BLaER1 treated with 17β-estradiol and CSF1 and Interleukin-3, amounts not matched to agents 10 nM and 100 nM (cell line): Measurements from ENCODE around the gene SYT7.
A peak's percentile ranks its signal among the peaks of the same experiment; 100 is the strongest.

Source experiments
- H3K27ac ChIP-seq, 11 experiments: shearing (Covaris generic); formaldehyde crosslinking; 2 replicates each; pipeline ENCODE4 v1.8.1; 2022
- H3K27me3 ChIP-seq, 11 experiments: shearing (Covaris generic); formaldehyde crosslinking; 2 replicates each; pipeline ENCODE4 v1.8.1; 2022
- H3K36me3 ChIP-seq, 11 experiments: shearing (Covaris generic); formaldehyde crosslinking; 2 replicates each; pipeline ENCODE4 v1.8.1; 2022
- H3K4me1 ChIP-seq, 10 experiments: shearing (Covaris generic); formaldehyde crosslinking; 2 replicates each; pipeline ENCODE4 v1.8.1; 2022
- H3K4me2 ChIP-seq, 11 experiments: shearing (Covaris generic); formaldehyde crosslinking; 2 replicates each; pipeline ENCODE4 v1.8.1; 2022
- H3K4me3 ChIP-seq, 10 experiments: shearing (Covaris generic); formaldehyde crosslinking; 2 replicates each; pipeline ENCODE4 v1.8.1; 2022
- H3K9ac ChIP-seq, 11 experiments: shearing (Covaris generic); formaldehyde crosslinking; 2 replicates each; pipeline ENCODE4 v1.8.1; 2022
- H3K9me3 ChIP-seq, 11 experiments: shearing (Covaris generic); formaldehyde crosslinking; replicated peaks in 1 of 11; 2 replicates each; pipeline ENCODE4 v1.8.1; 2022
- H4K20me1 ChIP-seq, 11 experiments: shearing (Covaris generic); formaldehyde crosslinking; 2 replicates each; pipeline ENCODE4 v1.8.1; 2022
- Cebpa-rat ChIP-seq, 11 experiments: shearing (Covaris generic); IDR thresholded peaks; 2 replicates each; pipeline ENCODE4 v1.8.1; 2022

SYT7 gene, protein sequence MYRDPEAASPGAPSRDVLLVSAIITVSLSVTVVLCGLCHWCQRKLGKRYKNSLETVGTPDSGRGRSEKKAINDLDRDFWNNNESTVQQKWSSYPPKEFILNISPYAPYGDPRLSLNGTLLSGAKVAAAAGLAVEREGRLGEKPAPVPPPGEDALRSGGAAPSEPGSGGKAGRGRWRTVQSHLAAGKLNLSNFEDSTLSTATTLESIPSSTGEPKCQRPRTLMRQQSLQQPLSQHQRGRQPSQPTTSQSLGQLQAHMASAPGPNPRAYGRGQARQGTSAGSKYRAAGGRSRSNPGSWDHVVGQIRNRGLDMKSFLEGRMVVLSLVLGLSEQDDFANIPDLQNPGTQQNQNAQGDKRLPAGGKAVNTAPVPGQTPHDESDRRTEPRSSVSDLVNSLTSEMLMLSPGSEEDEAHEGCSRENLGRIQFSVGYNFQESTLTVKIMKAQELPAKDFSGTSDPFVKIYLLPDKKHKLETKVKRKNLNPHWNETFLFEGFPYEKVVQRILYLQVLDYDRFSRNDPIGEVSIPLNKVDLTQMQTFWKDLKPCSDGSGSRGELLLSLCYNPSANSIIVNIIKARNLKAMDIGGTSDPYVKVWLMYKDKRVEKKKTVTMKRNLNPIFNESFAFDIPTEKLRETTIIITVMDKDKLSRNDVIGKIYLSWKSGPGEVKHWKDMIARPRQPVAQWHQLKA

DNA sequence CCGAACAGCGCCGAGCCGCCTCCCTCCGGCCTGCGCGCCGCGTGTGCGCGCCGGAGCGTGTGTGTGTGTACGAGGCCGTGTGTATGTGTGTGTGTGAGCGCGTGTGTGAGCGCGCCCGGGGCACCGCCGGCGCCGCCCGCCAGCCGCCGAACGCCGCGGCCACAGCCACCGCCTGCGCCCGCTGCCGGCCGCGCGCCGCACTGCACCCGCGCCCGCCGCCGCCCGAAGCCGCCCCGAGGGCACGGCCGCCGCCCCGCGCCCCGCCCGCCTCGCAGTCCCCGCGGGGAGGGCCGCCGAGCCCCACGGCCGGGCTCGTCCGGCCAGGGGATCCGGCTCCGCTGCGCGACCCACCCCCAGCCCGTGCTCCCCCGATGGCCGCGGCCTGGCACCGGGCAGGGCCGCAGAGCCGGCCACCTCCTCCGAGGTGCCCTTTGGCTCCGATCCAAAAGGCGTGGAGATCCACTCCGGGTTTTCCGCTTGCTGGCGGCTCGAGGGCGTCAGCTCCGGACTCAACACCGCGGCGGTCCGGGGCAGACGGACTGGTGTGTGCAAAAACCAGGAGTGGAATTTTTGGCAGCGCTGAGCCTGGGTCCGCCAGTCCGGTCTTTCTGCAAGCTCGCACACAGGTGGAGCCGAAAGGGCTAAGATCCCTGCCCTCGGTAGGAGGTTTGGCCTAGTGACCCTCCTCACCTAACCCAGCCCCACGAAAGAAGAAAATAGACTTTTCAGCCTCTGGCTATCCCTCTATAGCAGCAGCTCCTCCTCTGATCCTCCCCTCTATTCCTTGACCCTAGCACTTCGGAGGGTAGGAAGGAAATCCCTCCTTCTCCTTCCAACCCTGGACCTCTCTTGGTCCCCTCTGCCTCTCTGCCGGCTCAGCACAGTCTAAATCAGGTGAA is at the start of gene SYT7:
TSS of gene SYT7 (minus strand) at position 47 of the 899 bp plus-strand sequence. CDS start 256 bp downstream, outside the sequence.
- Histone ChIP-seq H3K4me3 (peak within 1 kb of the TSS; percentile 57 to 73 (median 61)), H3K27me3 (peaks cover 33 to 65% (median 54%) of the 10 kb centered on the region in 11 experiments), H3K36me3 (no peaks in the 10 kb centered on the region), H4K20me1 (peaks cover 0 to 58% (median 24%) of the 10 kb centered on the region in 11 experiments; a peak in 16 of 22 replicates), H3K4me1 (peaks cover 13 to 38% (median 30%) of the 10 kb centered on the region in 10 experiments; a peak in 19 of 20 replicates), H3K9me3 (no peaks in the 10 kb centered on the region), H3K9ac (peak within 1 kb of the TSS; percentile 52 to 88 (median 77); a peak in 21 of 22 replicates), H3K27ac (peak within 1 kb of the TSS in 8 of 11 experiments; percentile 40 to 74 (median 60); a peak in 12 of 22 replicates), H3K4me2 (peak within 1 kb of the TSS; percentile 89 to 98 (median 95))
- TF ChIP-seq Cebpa-rat (IDR thresholded peaks at IDR 0.05) = no peak

DNA sequence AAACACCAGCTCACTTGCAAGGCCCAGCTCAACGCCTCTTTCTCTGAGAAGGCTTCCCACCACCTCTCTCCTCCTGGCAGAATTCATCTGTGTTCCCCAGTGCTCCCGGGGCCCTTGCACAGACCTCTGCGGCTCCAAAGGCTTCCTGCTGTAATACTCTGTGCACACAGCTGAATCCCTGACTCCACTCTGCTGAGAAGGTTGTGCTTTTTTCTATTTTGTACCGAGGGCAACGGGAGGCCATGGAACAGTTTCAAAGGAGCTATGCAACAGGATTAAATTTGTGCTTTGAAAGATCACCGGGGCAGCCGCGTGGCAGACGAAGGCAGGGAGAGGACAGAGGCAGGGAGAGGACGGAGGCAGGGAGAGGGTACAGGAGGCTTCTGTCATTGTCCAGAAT is 49.2 kb upstream of the SYT7 start:
- H3K36me3 ChIP-seq = no peaks in the 10 kb centered on the region
- no peak overlapping the region for H3K27ac ChIP-seq
- H3K4me3 ChIP-seq = no peak overlapping the region
- no peaks in the 10 kb centered on the region for H3K27me3 ChIP-seq
- peaks cover 0 to 8% (median 0%) of the 10 kb centered on the region in 11 experiments; a peak in 1 of 22 replicates for H4K20me1 ChIP-seq
- H3K4me1 ChIP-seq = peaks cover 9 to 70% (median 46%) of the 10 kb centered on the region in 10 experiments; a peak in 17 of 20 replicates
- peak overlapping the region in 2 of 11 experiments; percentile 33 to 41; a peak in 1 of 22 replicates for H3K9ac ChIP-seq
- H3K4me2 ChIP-seq = peak overlapping the region in 4 of 11 experiments; percentile 8 to 53 (median 46); a peak in 8 of 22 replicates
- no peaks in the 10 kb centered on the region for H3K9me3 ChIP-seq
- TF ChIP-seq Cebpa-rat (IDR thresholded peaks at IDR 0.05) = no peak

DNA sequence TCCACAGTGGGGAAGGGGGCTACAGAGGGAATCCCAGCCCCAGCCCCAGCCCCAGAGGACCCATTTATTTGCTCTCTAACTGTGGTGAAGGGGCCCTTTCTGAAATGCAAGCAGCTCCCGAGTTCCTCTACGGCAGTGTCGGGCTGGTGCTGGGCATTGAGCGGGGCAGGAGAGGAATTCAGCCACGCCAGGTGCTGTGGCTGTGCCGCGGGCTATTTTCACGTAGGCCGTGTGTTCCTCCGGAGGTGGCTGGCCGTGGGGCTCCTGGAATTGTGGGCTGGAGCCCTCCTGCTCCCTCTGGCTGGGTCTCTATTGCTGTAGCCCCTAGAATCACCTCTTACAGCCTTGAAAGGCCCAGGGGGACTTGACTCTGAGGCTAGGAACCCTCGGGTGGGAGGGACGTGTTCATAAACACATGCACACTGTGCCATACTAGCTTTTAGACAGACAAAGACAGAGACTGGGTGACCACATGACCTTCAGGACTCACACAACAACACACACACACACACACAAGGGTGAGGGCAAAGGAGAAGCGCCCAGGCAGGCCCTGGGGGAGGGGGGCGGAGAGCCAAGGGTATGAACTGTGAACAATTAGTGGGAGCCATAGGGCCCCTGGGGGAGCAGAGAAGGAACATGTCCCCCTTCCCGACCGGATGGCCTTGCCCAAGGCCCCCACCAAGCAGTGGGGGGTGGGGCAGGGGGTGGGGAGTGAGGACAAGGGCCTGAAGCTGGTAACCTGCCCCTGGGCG is 48.4 kb upstream of the SYT7 start:
- peak overlapping the region in 1 of 11 experiments; percentile 28; a peak in 1 of 22 replicates for H3K9ac ChIP-seq
- H3K4me2 ChIP-seq = peak overlapping the region in 8 of 11 experiments; percentile 6 to 58 (median 38); a peak in 14 of 22 replicates
- H4K20me1 ChIP-seq = peaks cover 0 to 8% (median 0%) of the 10 kb centered on the region in 11 experiments; a peak in 1 of 22 replicates
- H3K4me3 ChIP-seq = no peak overlapping the region
- H3K27me3 ChIP-seq = no peaks in the 10 kb centered on the region
- no peak for TF ChIP-seq Cebpa-rat (IDR thresholded peaks at IDR 0.05)
- no peaks in the 10 kb centered on the region for H3K9me3 ChIP-seq
- peaks cover 9 to 62% (median 38%) of the 10 kb centered on the region in 10 experiments; a peak in 17 of 20 replicates for H3K4me1 ChIP-seq
- H3K27ac ChIP-seq = no peak overlapping the region; a peak in 1 of 22 replicates
- H3K36me3 ChIP-seq = no peaks in the 10 kb centered on the region

DNA sequence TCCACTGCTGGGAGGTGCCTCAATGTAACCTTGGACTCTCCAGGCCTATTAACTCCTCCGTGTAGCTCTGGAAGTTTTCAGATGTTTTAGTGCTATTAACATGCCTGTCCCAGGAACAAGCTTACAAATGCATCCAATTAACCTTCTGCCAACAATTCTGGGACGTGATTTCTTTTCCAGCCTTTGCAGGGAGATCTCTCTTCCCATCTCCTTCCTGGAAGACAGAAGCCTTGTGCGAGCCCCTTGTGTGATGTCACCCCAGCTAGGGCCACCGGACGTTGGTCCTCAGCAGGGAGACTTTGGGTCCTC is 47.7 kb upstream of the SYT7 start:
- no peaks in the 10 kb centered on the region for H3K9me3 ChIP-seq
- H3K4me3 ChIP-seq = no peak overlapping the region
- H3K36me3 ChIP-seq = no peaks in the 10 kb centered on the region
- H4K20me1 ChIP-seq = peaks cover 0 to 8% (median 0%) of the 10 kb centered on the region in 11 experiments; a peak in 1 of 22 replicates
- H3K4me2 ChIP-seq = peak overlapping the region in 9 of 11 experiments; percentile 6 to 65 (median 50); a peak in 20 of 22 replicates
- peaks cover 9 to 55% (median 33%) of the 10 kb centered on the region in 10 experiments; a peak in 17 of 20 replicates for H3K4me1 ChIP-seq
- no peak overlapping the region for H3K9ac ChIP-seq
- H3K27ac ChIP-seq = no peak overlapping the region
- no peaks in the 10 kb centered on the region for H3K27me3 ChIP-seq
- TF ChIP-seq Cebpa-rat (IDR thresholded peaks at IDR 0.05) = no peak

DNA sequence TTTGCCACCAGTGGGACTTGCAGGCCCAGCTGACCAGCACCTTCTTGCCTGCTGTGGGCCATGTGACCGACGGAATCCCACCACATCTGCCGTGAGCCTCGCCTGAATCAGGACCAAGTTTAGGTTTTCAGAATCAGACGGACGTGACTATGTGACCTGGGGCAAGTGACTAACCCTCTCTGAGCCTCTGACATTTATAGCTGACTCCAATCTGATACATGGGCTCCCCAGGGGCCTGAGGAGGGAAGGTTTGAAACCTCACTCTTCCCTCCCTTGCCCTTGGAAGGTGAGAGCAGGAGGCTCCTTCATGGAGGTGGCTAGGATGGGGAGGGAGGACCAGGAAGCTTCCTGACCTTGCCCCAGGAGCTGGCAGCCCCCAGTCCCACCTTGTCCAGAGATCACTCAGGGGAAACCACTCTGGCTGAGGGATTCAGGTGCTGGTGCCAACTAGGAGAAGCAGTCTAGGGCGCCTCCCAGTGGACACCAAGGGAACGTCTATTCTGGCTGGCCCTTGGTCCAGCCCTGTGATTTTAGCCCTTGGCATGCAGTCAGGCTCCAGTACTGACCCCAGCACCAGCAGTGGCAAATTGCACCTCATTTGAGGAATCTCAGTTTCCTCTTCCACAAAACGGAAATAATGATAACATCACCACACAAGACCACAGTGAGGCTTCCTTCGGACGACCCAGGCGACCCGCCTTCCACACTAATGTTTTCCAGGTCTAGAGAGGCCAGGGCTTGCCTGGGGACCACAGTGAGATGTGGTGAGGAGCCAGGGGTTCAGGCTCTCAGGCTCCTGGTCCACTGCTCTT is 47.2 kb upstream of the SYT7 start:
- H3K27me3 ChIP-seq = no peaks in the 10 kb centered on the region
- no peak overlapping the region for H3K4me3 ChIP-seq
- H3K9ac ChIP-seq = no peak overlapping the region
- H3K4me1 ChIP-seq = peaks cover 9 to 50% (median 30%) of the 10 kb centered on the region in 10 experiments; a peak in 17 of 20 replicates
- no peak overlapping the region for H3K27ac ChIP-seq
- no peaks in the 10 kb centered on the region for H3K9me3 ChIP-seq
- TF ChIP-seq Cebpa-rat (IDR thresholded peaks at IDR 0.05) = no peak
- H4K20me1 ChIP-seq = peaks cover 0 to 8% (median 0%) of the 10 kb centered on the region in 11 experiments; a peak in 1 of 22 replicates
- no peaks in the 10 kb centered on the region for H3K36me3 ChIP-seq
- peak overlapping the region in 10 of 11 experiments; percentile 5 to 65 (median 44); a peak in 19 of 22 replicates for H3K4me2 ChIP-seq

DNA sequence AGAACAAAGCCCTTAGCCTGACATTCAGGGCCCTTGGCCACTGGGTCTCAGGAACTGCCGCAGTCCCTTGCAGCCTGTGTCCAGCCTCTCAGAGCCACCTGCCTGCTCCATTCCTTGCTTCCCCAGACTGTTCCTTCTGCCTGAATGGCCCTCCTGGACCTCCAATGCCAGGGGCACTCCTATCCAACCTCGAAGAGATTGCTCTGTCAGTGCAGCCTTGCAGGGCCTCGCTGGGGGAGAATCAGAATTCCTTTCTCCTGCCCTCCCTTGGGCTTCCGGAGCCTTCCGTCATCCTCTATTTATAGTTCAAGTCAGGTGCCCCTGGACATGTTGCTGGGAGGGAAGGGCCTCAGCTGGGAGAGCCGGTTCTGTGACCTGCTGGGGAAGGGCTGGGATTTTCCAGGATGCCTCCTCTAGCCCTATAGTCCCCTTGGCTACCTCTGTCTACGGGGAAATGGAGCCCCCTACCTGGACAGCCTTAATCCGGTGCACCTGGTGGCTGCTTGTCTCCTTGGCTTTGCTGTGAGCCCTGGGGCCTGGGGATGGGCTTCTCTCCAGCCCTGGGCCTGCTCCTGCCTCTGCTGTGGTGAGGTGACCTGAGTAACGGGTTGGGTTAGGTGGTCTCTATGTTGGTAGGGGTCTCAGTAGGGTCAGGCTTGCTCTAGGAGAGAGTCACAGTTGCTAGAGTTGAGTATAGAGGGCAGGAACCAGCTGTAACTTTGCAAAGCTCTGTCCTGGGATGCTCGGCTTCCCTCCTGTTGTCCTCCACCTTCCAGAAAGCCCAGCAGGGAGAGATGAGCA is 45.9 kb upstream of the SYT7 start:
- Histone ChIP-seq H3K4me1 (peaks cover 9 to 37% (median 24%) of the 10 kb centered on the region in 10 experiments; a peak in 17 of 20 replicates), H3K4me2 (no peak overlapping the region), H3K4me3 (no peak overlapping the region), H3K27ac (no peak overlapping the region), H3K9ac (no peak overlapping the region), H4K20me1 (0 out of 22 replicates have a peak, but pooled peaks cover 0 to 8% (median 0%) of the 10 kb centered on the region in 11 experiments), H3K9me3 (no peaks in the 10 kb centered on the region), H3K27me3 (no peaks in the 10 kb centered on the region), H3K36me3 (no peaks in the 10 kb centered on the region)
- no peak for TF ChIP-seq Cebpa-rat (IDR thresholded peaks at IDR 0.05)

DNA sequence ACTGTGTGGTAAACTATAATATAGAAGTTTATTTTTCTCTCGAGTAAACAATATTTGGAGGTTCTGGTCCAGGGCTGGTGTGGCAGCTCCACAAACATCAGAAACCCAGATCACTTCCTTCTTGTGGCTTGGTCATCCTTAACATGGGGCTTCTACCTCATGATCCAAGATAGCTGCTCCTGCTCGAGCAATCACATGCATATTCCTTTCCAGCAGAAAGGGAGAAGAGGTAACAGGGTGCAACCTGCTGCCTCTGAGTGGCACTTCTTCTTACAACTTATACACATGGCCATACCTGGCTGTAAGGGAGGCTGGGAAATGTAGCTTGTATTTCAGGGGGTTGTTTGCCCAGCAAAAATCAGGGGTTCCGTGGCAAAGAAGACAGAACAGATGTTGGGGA is 44.6 kb upstream of the SYT7 start:
- Histone ChIP-seq H4K20me1 (0 out of 22 replicates have a peak, but pooled peaks cover 0 to 8% (median 0%) of the 10 kb centered on the region in 11 experiments), H3K4me1 (peaks cover 13 to 40% (median 30%) of the 10 kb centered on the region in 10 experiments; a peak in 18 of 20 replicates), H3K27me3 (no peaks in the 10 kb centered on the region), H3K4me3 (no peak overlapping the region), H3K4me2 (no peak overlapping the region), H3K9ac (no peak overlapping the region), H3K27ac (no peak overlapping the region), H3K36me3 (no peaks in the 10 kb centered on the region), H3K9me3 (no peaks in the 10 kb centered on the region)
- TF ChIP-seq Cebpa-rat (IDR thresholded peaks at IDR 0.05) = no peak
